M059J (cell line): Measurements from ENCODE around the gene ENTHD1. TPM values are rescaled to one million over a fixed set of nuclear protein-coding genes. Genes with fewer than 3 reads are reported as not detected.

Experiments
- DNase-seq: peaks from one replicate; pipeline ENCODE4 v3.0.0-alpha.2; 2012; ENCODE audit warnings: low read depth
- total RNA-seq: library from RNA; depleted of rRNA; stranded (reverse); fragments of >200 nt; shearing (Covaris generic); gene quantifications from 2 replicates; pipeline ENCODE4 v1.2.3, GENCODE V29; 2014; rRNA removed

Gene ENTHD1
- not detected in 2 replicates for total RNA-seq

GRCh38 chr22:39893526-39893925 is at the start of gene ENTHD1:
ENTHD1 (minus strand) TSS chr22:39893760; CDS start chr22:39887748, 6,012 bp downstream.
- no peak for DNase-seq

- DNase-seq: no peak
Observed at GRCh38 chr22:39943337-39943736, 49.8 kb upstream of the ENTHD1 start.

GRCh38 chr22:39942439-39943230 is 49.1 kb upstream of the ENTHD1 start:
- DNase-seq: no peak

GRCh38 chr22:39941601-39942000 is 48.0 kb upstream of the ENTHD1 start:
- DNase-seq: no peak

- DNase-seq: no peak
Observed at GRCh38 chr22:39940757-39941305, 47.3 kb upstream of the ENTHD1 start.

- DNase-seq: no peak
Observed at GRCh38 chr22:39939830-39940229, 46.3 kb upstream of the ENTHD1 start.

- no peak for DNase-seq
Observed at GRCh38 chr22:39938509-39939111, 45.0 kb upstream of the ENTHD1 start.

- no peak for DNase-seq
Observed at GRCh38 chr22:39937906-39938305, 44.3 kb upstream of the ENTHD1 start.

GRCh38 chr22:39936523-39937145 is 43.1 kb upstream of the ENTHD1 start:
- no peak for DNase-seq

GRCh38 chr22:39935612-39936011 is 42.1 kb upstream of the ENTHD1 start:
- no peak for DNase-seq

- no peak for DNase-seq
Observed at GRCh38 chr22:39935116-39935515, 41.6 kb upstream of the ENTHD1 start.

GRCh38 chr22:39933741-39934140 is 40.2 kb upstream of the ENTHD1 start:
- no peak for DNase-seq

GRCh38 chr22:39932918-39933649 is 39.5 kb upstream of the ENTHD1 start:
- DNase-seq: peak; percentile 9

- DNase-seq: no peak
Observed at GRCh38 chr22:39932166-39932565, 38.6 kb upstream of the ENTHD1 start.

- DNase-seq: no peak
Observed at GRCh38 chr22:39931251-39931650, 37.7 kb upstream of the ENTHD1 start.

- DNase-seq: no peak
Observed at GRCh38 chr22:39928536-39929520, 35.3 kb upstream of the ENTHD1 start.

GRCh38 chr22:39927544-39927943 is 34.0 kb upstream of the ENTHD1 start:
- DNase-seq: no peak

- DNase-seq: no peak
Observed at GRCh38 chr22:39926753-39927152, 33.2 kb upstream of the ENTHD1 start.

GRCh38 chr22:39925909-39926679 is 32.5 kb upstream of the ENTHD1 start:
- no peak for DNase-seq

- no peak for DNase-seq
Observed at GRCh38 chr22:39925273-39925672, 31.7 kb upstream of the ENTHD1 start.
